HL-60/S4 treated with retinoic acid at 250 ng/mL for 4 days and 3 days (cell line): Measurements from ENCODE around the gene ARID1B.

Experiments used
- in situ Hi-C: fragments of 300-500 bp; cut with MboI; formaldehyde crosslinking; loops from 2 replicates; pipeline ENCODE4 v1.7.0; 2022; ENCODE audit warnings: low sequenced_read_pairs

Gene ARID1B

DNA sequence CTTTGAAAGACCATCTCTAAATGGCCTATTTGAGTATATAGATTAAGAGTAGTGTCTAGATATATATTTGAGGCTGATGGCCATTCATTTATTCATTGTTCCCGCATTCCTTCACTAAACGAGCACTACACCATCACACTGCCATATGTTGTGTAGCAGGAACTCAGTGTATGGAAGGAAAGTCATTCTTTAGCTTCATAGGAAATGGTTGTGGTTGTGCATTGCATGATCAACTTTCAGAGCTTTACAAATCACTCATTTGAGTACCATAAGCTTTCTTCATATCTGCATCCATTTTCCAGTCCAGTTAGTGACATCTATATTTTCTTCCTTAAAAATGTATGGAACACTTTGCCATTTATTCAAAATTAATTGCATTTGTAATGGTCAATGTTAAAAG, 97.9 kb downstream of the ARID1B start:
- in situ Hi-C loops, result no loop called here

- in situ Hi-C loops, result no loop called here
These were observed 99.1 kb downstream of the ARID1B start for GRCh38 chr6:156876302-156876701.

DNA sequence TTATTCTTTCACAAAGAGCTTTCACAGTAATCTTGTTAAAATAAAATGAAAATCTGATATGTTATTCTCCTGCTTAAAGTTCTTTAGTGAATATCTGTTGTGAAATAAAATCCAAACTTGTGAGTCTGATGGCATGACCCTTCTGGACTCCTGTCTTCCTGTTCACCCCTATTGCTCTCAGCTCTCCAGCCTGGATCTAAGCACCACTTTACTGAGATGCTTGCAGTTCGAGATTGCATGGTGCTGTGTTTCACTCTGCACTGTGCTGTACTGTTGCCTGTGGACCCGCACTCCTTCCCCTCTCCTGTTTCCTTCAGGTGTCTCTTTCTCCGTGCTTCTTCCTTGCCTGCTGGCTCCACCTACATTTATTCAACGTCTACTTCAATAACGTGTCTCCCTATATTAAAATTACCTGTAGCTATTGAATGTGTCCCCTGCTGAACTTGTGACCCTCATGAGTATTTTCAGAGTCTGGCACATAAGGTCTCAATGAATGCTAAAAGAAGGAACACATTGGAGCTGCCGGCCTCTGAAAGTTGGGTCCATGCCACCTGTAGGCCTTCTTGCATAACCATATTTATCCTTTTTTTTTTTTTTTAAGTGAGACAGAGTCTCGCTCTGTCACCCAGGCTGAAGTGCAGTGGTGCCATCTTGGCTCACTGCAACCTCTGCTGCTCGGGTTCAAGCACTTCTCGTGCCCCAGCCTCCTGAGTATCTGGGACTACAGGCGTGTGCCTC, 100.1 kb downstream of the ARID1B start:
- in situ Hi-C loops, result no loop called here

- in situ Hi-C loops, result no loop called here
These were observed 101.5 kb downstream of the ARID1B start for GRCh38 chr6:156878681-156879080.

DNA sequence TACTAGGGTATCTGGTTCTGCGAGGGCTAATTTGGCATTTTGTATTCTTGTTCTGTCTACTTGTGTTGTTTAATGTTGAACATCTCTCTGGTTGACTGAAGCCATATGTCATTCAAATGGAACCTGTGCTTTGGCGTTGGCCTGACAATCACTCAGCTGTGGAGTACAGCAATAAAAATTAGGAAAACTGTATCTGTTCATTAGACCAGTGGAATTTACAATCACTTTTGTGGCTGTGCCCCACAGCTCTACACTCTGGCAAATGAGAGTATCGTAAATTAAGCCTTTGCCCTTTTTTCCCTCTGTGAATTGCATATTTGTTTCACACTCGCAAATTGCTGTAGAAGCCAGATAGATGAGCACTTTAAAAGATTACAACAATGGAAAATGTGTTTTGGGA, 102.0 kb downstream of the ARID1B start:
- in situ Hi-C loops, result no loop called here

- in situ Hi-C loops, result no loop called here
These were observed 102.4 kb downstream of the ARID1B start for GRCh38 chr6:156879591-156879990.

DNA sequence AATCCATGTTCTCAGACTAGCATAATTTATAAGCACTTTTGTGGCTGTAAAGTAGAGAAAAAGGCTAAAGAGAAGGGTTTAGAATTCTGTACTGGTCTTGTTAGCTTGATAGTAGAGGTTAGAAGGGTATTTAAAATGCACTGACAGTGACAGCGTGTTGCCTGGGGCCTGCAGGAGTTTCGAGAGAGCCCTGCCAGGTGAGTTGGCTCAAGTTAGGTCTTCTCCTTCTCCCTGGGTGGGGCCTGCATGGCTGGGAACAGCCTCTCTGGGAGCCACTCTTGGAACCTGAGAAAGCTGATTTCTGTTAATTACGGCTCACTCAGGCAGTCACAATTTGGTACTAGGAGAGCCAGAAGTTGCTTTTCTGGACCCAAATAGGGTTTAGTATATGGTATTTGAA, 103.7 kb downstream of the ARID1B start:
- in situ Hi-C loops, result no loop called here

DNA sequence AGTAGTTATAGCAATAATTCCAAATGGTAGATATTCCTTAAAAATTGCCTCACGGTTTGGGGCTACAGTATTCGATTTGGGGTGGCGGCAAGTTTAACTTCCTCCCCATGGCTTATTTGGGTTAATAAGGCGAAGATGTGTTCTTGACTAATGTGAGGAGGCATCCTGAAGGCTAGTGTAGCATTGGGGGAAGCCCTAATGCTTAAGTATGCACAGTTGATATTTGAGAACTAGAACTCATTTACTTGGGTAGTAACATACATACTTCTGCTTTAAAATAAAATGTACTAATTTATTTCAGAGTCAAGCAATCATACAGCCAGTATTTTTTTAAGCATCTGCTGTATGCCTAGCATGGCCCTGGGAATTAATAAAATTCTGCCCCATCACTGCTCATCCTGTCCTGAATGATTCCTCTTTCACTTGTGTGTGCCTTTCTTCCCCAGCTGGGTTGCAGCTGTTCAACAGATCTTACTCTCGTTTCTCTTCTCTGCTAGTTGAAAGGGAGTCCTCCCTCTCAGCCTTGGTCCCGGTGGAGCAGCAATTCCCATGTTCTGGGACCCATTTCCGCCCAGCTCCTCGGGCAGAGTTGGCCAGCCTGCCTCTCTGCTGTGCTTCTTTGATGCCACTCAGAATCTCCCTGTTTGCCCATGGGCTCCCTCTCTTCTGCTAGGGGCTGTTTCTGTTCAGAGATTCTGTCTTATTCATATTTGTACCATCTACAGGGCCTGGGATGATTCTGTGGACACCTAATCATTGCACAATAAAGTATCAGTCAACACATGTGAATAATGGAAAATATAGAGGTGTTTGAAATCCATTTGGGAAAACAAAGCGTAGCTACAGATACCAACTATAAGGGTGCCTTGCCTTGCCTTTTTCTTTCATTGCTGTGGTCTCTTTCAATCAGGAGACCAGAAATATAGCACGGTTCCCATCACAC, 104.8 kb downstream of the ARID1B start:
- in situ Hi-C loops, result no loop called here

- in situ Hi-C loops, result no loop called here
These were observed 106.5 kb downstream of the ARID1B start for GRCh38 chr6:156883497-156884252.

GRCh38 chr6:156884306-156884705, 107.1 kb downstream of the ARID1B start:
- in situ Hi-C loops, result no loop called here

DNA sequence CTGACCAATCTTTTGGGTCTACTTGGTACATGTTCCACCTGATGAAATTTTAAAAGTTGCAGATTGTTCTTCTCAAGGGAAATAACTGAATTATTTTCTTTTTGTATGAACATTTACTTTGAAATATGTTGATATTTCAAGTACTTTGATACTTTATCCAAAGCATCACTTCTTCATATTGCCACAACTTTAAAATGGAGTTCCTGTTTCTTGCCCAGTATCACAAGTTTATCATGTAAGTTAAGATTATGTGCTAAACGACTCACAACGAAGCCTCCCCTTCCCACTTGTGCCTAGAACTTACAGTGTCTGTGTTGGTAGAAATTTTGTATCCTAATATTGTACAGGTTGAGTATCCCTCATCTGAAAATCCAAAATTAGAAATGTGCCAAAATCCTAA, 108.4 kb downstream of the ARID1B start:
- in situ Hi-C loops, result no loop called here

DNA sequence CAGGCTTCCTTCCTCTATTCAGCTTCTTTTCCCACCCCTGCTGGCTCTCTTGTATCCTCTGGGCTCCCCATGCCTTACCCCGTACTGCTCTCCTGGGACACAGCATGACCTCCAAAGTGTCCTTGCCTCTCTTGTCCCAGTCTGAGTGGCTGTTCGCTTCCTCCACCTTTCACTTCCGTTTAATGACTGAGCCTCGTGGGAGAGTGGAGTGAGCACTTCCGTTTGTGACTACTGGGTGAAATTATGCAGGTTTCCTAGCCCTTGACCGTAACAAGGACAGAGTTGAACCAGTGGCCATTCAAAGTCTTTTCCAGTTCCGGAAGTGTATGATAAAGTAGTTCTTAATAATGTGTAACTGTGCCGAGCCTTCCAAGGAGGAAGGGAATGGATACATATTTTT, 109.2 kb downstream of the ARID1B start:
- in situ Hi-C loops, result no loop called here

DNA sequence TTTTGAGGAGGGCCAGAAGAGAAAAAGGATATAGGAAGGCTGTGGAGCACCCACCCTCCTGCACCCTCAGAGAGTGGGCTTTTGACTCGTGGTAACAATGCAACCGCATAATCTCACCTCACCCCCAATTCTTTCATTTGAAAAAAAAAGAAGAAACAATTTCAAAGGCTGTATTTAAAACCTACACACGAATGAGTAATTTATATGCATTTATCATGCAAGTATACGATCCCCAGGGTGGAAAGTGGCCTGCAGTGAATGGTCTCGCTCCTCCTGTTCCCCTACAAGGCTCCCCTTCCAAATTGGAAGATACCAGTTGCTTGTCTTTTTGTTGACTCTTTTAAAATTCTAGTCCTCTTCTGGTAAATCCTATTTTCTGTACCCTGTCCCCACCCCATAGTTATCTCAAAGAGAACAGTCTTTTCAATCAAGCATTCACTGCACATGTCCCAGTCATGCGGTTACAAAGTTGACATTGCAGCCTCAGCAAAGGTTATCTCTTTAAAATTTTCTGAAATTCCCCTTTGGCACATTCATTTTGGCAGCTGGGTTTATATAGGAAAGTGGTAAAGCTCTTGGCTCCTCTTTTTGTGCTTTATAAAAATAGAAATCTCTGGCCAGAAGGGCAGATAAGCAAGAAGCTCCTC, 110.6 kb downstream of the ARID1B start:
- in situ Hi-C loops, result no loop called here

- in situ Hi-C loops, result no loop called here
These were observed 112.3 kb downstream of the ARID1B start for GRCh38 chr6:156889469-156889868.

DNA sequence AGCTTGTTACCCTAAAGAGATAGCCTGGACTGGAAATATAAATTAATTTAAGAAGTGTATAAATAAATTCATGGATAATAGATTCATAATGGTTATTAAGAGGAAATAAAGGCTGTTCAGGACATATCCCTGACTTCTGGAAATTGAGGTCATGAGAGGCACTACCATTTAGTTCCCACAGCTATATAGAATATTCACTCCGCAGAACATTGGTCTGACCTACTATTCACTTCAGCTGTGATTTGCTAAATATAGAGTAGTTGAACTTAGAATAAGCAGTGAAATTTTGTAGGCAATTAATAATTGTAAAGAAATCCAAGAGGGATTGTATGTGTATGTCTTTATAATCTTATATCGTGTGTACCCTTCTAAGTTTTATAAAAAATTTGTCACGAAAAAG, 112.8 kb downstream of the ARID1B start:
- in situ Hi-C loops, result no loop called here

GRCh38 chr6:156890627-156891314, 113.6 kb downstream of the ARID1B start:
- in situ Hi-C loops, result no loop called here

GRCh38 chr6:156897907-156898531, 120.8 kb downstream of the ARID1B start:
- in situ Hi-C loops, result no loop called here

DNA sequence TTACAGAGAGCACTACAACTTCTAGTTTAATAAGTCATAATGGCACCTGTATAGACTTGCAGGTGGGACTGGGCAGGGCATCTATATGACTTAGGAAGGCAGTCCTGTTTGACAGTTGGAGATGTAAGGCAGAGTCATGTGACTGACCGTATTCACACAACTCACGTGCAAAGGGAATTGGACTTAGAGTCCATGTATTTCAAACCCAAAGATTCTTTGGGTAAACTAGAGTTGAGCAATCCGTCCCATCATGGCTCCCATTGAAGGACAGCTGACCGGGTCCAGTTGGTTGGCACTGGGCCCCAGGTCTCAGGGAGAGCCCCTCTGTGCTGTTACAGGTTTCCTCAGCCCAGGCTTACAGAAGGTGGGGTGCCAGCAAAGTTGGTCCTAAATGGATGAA, 121.9 kb downstream of the ARID1B start:
- in situ Hi-C loops, result no loop called here

GRCh38 chr6:156899532-156900135, 122.5 kb downstream of the ARID1B start:
- in situ Hi-C loops, result no loop called here
